ENCODE data around the gene TM7SF2. TPM values are rescaled to one million over a fixed set of nuclear protein-coding genes. Genes with fewer than 3 reads are reported as not detected.
A peak's percentile ranks its signal among the peaks of the same experiment; 100 is the strongest.
"Not testable (repeated sequence)": the region's sequence is repeated elsewhere in the genome, so short reads cannot be mapped to it uniquely, and the experiment has no call there.

The TM7SF2 gene
- total and polyA plus RNA-seq, 2 of the 13 experiments (the other 11 are each of a cell fraction or from before 2014, with no cell fraction given), result 56.0 to 66.9 TPM

DNA sequence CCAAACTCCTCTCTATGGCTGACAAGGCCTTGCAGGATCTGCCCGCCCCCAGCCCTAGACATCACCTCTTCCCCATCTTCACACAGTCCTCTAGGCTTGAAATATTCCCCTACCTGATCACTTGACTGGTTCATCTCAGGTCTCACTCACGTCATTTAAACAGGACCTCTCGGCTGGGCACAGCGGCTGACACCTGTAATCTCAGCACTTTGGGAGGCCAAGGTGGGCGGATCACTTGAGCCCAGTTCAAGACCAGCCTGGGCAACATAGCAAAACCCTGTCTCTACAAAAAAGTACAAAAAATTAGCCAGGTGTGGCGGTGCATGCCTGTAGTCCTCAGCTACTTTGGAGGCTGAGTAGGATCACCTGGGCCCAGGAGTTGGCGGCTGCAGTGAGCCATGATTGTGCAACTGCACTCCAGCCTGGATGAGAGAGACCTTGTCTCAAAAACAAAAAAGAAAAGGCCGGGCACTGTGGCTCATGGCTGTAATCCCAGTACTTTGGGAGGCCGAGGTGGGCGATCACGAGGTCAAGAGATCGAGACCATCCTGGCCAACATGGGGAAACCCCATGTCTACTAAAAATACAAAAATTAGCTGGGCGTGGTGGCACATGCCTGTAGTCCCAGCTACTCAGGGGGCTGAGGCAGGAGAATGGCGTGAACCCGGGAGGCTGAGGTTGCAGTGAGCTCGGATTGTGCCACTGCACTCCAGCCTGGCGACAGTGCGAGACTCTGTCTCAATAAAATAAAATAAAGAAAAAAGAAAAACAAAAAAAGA is 7.4 kb downstream of the TM7SF2 start:
- H4K20me1 ChIP-seq (ENCODE audit: insufficient read depth, low read length); H3K4me3 ChIP-seq (replicated peaks in 1 of 3; ENCODE audit: insufficient read depth in 1 of 3, low read depth in 2 of 3, low read length in 3 of 3); FAIRE-seq; H3K4me2 ChIP-seq (ENCODE audit: low read depth, low read length); intact Hi-C loops (cut with micrococcal nuclease; ENCODE audit: unreplicated experiment); H3K9me3 ChIP-seq (ENCODE audit: low read length); H3K27me3 ChIP-seq (ENCODE audit: control insufficient read depth in 1 of 2, insufficient read depth in 2 of 2, low read length in 2 of 2); ATAC-seq; CTCF ChIA-PET (ENCODE audit: low intra/inter-chr PET ratio, low total read pairs); in situ Hi-C loops (cut with HindIII; ENCODE audit: extremely low pct_ligation_motif_present, low pct_unique_long_range_greater_than_20kb); BruUV-seq (replicated peaks); H3K27ac ChIP-seq (ENCODE audit: extremely low read length, insufficient read depth, low read length); H2AFZ ChIP-seq (ENCODE audit: low read length); DNase-seq (ENCODE audit: low spot score); H3K9ac ChIP-seq (ENCODE audit: insufficient read depth, low read depth, low read length): not testable (repeated sequence)
- WGBS (ENCODE audit: low lambda C conversion rate), result 97% methylated on average over 18 of the region's 18 CpGs
- Histone ChIP-seq H3K79me2 (ENCODE audit: insufficient read depth, low read length) (peaks cover 35% of the 10 kb centered on the region), H3K36me3 (replicated peaks in 1 of 2; ENCODE audit: control insufficient read depth in 1 of 2, insufficient read depth in 2 of 2, low read length in 2 of 2) (peaks cover 7 to 23% of the 10 kb centered on the region in 2 experiments; a peak in 4 of 5 replicates), H3K4me1 (ENCODE audit: insufficient read depth, low read length) (peaks cover 46% of the 10 kb centered on the region)
- 0 out of 2 replicates have a peak, but pooled peaks have one; percentile 8 for TF ChIP-seq FOSL1 (CRISPR knock-in tag; IDR thresholded peaks at IDR 0.05; ENCODE audit: borderline replicate concordance)
- TF ChIP-seq, protein P1, sequence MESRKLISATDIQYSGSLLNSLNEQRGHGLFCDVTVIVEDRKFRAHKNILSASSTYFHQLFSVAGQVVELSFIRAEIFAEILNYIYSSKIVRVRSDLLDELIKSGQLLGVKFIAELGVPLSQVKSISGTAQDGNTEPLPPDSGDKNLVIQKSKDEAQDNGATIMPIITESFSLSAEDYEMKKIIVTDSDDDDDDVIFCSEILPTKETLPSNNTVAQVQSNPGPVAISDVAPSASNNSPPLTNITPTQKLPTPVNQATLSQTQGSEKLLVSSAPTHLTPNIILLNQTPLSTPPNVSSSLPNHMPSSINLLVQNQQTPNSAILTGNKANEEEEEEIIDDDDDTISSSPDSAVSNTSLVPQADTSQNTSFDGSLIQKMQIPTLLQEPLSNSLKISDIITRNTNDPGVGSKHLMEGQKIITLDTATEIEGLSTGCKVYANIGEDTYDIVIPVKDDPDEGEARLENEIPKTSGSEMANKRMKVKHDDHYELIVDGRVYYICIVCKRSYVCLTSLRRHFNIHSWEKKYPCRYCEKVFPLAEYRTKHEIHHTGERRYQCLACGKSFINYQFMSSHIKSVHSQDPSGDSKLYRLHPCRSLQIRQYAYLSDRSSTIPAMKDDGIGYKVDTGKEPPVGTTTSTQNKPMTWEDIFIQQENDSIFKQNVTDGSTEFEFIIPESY (CRISPR knock-in tag; IDR thresholded peaks at IDR 0.05), result peak; percentile 55; the same call in 1 of the 2 replicates
- 0 out of 2 replicates have a peak, but pooled peaks have one; percentile 28 for TF ChIP-seq ZNF12 (CRISPR knock-in tag; IDR thresholded peaks at IDR 0.05)
- TF ChIP-seq CEBPB (IDR thresholded peaks at IDR 0.05; ENCODE audit: borderline replicate concordance, low read depth, low read length), result peak; percentile 57; the same call in 1 of the 2 replicates
- POLR2A ChIA-PET, result interaction anchor here (1.3 to 4.9 kb wide), 6 partner anchors 9 to 63 kb away, joined by 3 to 72 read pairs (median 8); partner anchors contain the start of genes CAPN1, SPDYC and SYVN1

DNA sequence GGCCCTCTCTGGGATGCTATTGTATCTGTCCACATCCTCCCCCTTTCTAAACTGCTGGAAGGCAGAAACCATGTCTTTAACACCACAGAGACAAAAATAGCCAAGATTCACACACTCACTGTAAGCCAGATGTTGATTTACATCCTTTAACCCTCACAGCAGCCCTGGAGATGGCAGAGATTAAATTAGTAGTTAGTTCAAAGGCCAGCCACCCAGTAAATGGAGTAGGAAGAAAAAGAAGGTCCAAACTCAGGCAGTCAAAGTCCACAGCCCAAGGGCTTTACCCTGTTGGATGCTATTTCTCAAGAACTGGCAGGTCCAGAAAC is 8.0 kb downstream of the TM7SF2 start:
- no TSS peak for BruUV-seq (replicated peaks)
- peaks cover 7 to 28% of the 10 kb centered on the region in 2 experiments; a peak in 4 of 5 replicates for H3K36me3 ChIP-seq (replicated peaks in 1 of 2; ENCODE audit: control insufficient read depth in 1 of 2, insufficient read depth in 2 of 2, low read length in 2 of 2)
- ATAC-seq (no peak), DNase-seq (ENCODE audit: low spot score) (no peak), FAIRE-seq (no peak)
- ChIA-PET CTCF (ENCODE audit: low intra/inter-chr PET ratio, low total read pairs) (no interaction called here), POLR2A (interaction anchor here (1.3 to 4.9 kb wide), 4 partner anchors 9 to 48 kb away, joined by 3 to 72 read pairs (median 8); partner anchors contain the start of gene SPDYC)
- H3K4me1 ChIP-seq (ENCODE audit: insufficient read depth, low read length), result peaks cover 49% of the 10 kb centered on the region
- H3K4me2 ChIP-seq (ENCODE audit: low read depth, low read length), result no peak overlapping the region
- no peak overlapping the region for H3K9ac ChIP-seq (ENCODE audit: insufficient read depth, low read depth, low read length)
- in situ Hi-C loops (cut with HindIII; ENCODE audit: extremely low pct_ligation_motif_present, low pct_unique_long_range_greater_than_20kb) (no loop called here), intact Hi-C loops (cut with micrococcal nuclease; ENCODE audit: unreplicated experiment) (no loop called here)
- no peak overlapping the region for H3K27ac ChIP-seq (ENCODE audit: extremely low read length, insufficient read depth, low read length)
- no peaks in the 10 kb centered on the region for H3K9me3 ChIP-seq (ENCODE audit: low read length)
- peaks cover 40% of the 10 kb centered on the region for H3K79me2 ChIP-seq (ENCODE audit: insufficient read depth, low read length)
- H4K20me1 ChIP-seq (ENCODE audit: insufficient read depth, low read length), result no peaks in the 10 kb centered on the region
- no peak overlapping the region for H3K4me3 ChIP-seq (replicated peaks in 1 of 3; ENCODE audit: insufficient read depth in 1 of 3, low read depth in 2 of 3, low read length in 3 of 3)
- H3K27me3 ChIP-seq (ENCODE audit: control insufficient read depth in 1 of 2, insufficient read depth in 2 of 2, low read length in 2 of 2), result no peaks in the 10 kb centered on the region; a peak in 1 of 5 replicates
- H2AFZ ChIP-seq (ENCODE audit: low read length), result no peak overlapping the region
- TF ChIP-seq FOXJ3 (CRISPR knock-in tag; IDR thresholded peaks at IDR 0.05; ENCODE audit: borderline replicate concordance) (no peak), ZNF180 (CRISPR knock-in tag; IDR thresholded peaks at IDR 0.05; ENCODE audit: borderline replicate concordance, low read depth) (no peak), TMF1 (CRISPR knock-in tag; IDR thresholded peaks at IDR 0.05; ENCODE audit: low read depth) (no peak), ZNF296 (CRISPR knock-in tag; conservative IDR thresholded peaks at IDR 0.05) (no peak), ZNF772 (CRISPR knock-in tag; IDR thresholded peaks at IDR 0.05) (no peak)
- TF ChIP-seq, protein P2, sequence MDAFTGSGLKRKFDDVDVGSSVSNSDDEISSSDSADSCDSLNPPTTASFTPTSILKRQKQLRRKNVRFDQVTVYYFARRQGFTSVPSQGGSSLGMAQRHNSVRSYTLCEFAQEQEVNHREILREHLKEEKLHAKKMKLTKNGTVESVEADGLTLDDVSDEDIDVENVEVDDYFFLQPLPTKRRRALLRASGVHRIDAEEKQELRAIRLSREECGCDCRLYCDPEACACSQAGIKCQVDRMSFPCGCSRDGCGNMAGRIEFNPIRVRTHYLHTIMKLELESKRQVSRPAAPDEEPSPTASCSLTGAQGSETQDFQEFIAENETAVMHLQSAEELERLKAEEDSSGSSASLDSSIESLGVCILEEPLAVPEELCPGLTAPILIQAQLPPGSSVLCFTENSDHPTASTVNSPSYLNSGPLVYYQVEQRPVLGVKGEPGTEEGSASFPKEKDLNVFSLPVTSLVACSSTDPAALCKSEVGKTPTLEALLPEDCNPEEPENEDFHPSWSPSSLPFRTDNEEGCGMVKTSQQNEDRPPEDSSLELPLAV (CRISPR knock-in tag; conservative IDR thresholded peaks at IDR 0.05; ENCODE audit: low read depth), result no peak

Measured in HepG2 (cell line).